ENCODE measurements around the gene IL25. TPM values are rescaled to one million over a fixed set of nuclear protein-coding genes. Genes with fewer than 3 reads are reported as not detected.

IL25 gene
- total RNA-seq, 3 donors from 2014 or later (not counting 1 experiment from before 2014, with no cell fraction given), result not detected

GRCh38 chr14:23339506-23340268 lies 32.9 kb upstream of the IL25 start:
- no peak for ATAC-seq
- 75% methylated on average over 1 of the region's 1 CpG for WGBS (ENCODE audit: insufficient coverage)
- no peak for DNase-seq
- H3K36me3 Mint-ChIP-seq, result no peaks in the 10 kb centered on the region
- H3K27ac Mint-ChIP-seq, result no peak overlapping the region
- no peak overlapping the region for H3K4me3 Mint-ChIP-seq
- H3K9me3 Mint-ChIP-seq, result no peaks in the 10 kb centered on the region
- no peaks in the 10 kb centered on the region for H3K4me1 ChIP-seq (ENCODE audit: control insufficient read depth, insufficient read depth, low read length)
- H3K27me3 ChIP-seq (ENCODE audit: control insufficient read depth, insufficient read depth, low read length), result no peaks in the 10 kb centered on the region
- H3K9me3 ChIP-seq (ENCODE audit: control insufficient read depth, insufficient read depth, low read length), result no peaks in the 10 kb centered on the region
- H3K4me1 Mint-ChIP-seq, result no peaks in the 10 kb centered on the region
- H3K27me3 Mint-ChIP-seq (ENCODE audit: low read depth in 2 of 2), result peaks cover 18 to 44% of the 10 kb centered on the region in 2 donors
- no peak for TF ChIP-seq CTCF (IDR thresholded peaks at IDR 0.05)
- no peak overlapping the region for H3K4me3 ChIP-seq (ENCODE audit: low read length)
- H3K36me3 ChIP-seq (ENCODE audit: control insufficient read depth, insufficient read depth, low read length), result no peaks in the 10 kb centered on the region
- H3K27ac ChIP-seq (ENCODE audit: low read length), result no peak overlapping the region
- intact Hi-C loops (cut with micrococcal nuclease), result no loop called here

GRCh38 chr14:23344481-23344880 lies 28.1 kb upstream of the IL25 start:
- Mint-ChIP-seq H3K27ac (no peak overlapping the region), H3K4me3 (no peak overlapping the region), H3K4me1 (no peaks in the 10 kb centered on the region), H3K9me3 (no peaks in the 10 kb centered on the region), H3K36me3 (no peaks in the 10 kb centered on the region), H3K27me3 (ENCODE audit: low read depth in 2 of 2) (peaks cover 18% of the 10 kb centered on the region in 2 donors)
- no peak overlapping the region for H3K4me3 ChIP-seq (ENCODE audit: low read length)
- H3K36me3 ChIP-seq (ENCODE audit: control insufficient read depth, insufficient read depth, low read length), result no peaks in the 10 kb centered on the region
- no peaks in the 10 kb centered on the region for H3K27me3 ChIP-seq (ENCODE audit: control insufficient read depth, insufficient read depth, low read length)
- 86% methylated on average over 2 of the region's 3 CpGs for WGBS (ENCODE audit: insufficient coverage)
- H3K4me1 ChIP-seq (ENCODE audit: control insufficient read depth, insufficient read depth, low read length), result no peaks in the 10 kb centered on the region
- TF ChIP-seq CTCF (IDR thresholded peaks at IDR 0.05), result no peak
- no peaks in the 10 kb centered on the region for H3K9me3 ChIP-seq (ENCODE audit: control insufficient read depth, insufficient read depth, low read length)
- intact Hi-C loops (cut with micrococcal nuclease), result no loop called here
- ATAC-seq (no peak), DNase-seq (no peak)
- H3K27ac ChIP-seq (ENCODE audit: low read length), result no peak overlapping the region

GRCh38 chr14:23345987-23346692 lies 26.5 kb upstream of the IL25 start:
- TF ChIP-seq CTCF (IDR thresholded peaks at IDR 0.05), result no peak
- intact Hi-C loops (cut with micrococcal nuclease), result no loop called here
- DNase-seq (no peak), ATAC-seq (no peak)
- H3K9me3 ChIP-seq (ENCODE audit: control insufficient read depth, insufficient read depth, low read length), result no peaks in the 10 kb centered on the region
- Mint-ChIP-seq H3K9me3 (no peaks in the 10 kb centered on the region), H3K36me3 (no peaks in the 10 kb centered on the region), H3K4me3 (no peak overlapping the region), H3K27me3 (ENCODE audit: low read depth in 2 of 2) (peaks cover 28 to 33% of the 10 kb centered on the region in 2 donors), H3K27ac (no peak overlapping the region), H3K4me1 (peaks cover 0 to 2% of the 10 kb centered on the region in 2 donors)
- no peaks in the 10 kb centered on the region for H3K4me1 ChIP-seq (ENCODE audit: control insufficient read depth, insufficient read depth, low read length)
- H3K4me3 ChIP-seq (ENCODE audit: low read length), result no peak overlapping the region
- no peaks in the 10 kb centered on the region for H3K36me3 ChIP-seq (ENCODE audit: control insufficient read depth, insufficient read depth, low read length)
- no peak overlapping the region for H3K27ac ChIP-seq (ENCODE audit: low read length)
- H3K27me3 ChIP-seq (ENCODE audit: control insufficient read depth, insufficient read depth, low read length), result peaks cover 6% of the 10 kb centered on the region
- WGBS (ENCODE audit: insufficient coverage), result 84% methylated on average over 12 of the region's 13 CpGs

Measured in natural killer cell (primary cell).